ENCODE results near the gene HES3. TPM values are rescaled to one million over a fixed set of nuclear protein-coding genes. Genes with fewer than 3 reads are reported as not detected.

The HES3 gene
- total and polyA plus RNA-seq, 2 of the 4 experiments (the other 2 are of a cell fraction), result not detected

DNA sequence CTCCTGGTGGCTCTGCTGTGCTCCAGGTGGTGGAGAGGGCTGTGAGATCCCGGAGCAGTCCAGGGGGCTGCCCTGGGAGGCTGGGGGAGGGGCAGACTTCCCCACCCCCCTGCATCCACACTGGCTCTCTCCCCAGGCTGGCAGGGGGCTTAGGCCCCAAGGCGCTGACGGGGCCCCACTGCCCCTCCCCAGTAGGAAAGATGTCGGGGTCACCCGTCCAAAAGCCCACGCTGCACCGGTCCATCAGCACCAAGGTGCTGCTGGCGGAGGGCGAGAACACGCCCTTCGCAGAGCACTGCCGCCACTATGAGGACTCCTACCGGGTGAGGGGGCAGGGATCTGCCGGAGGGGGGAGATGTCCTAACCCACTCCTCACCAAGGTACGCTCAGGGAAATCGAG, 32.2 kb upstream of the HES3 start:
- Histone ChIP-seq H3K9ac (ENCODE audit: low read depth, low read length) (no peak overlapping the region), H3K4ac (ENCODE audit: low read depth, low read length) (no peak overlapping the region), H4K91ac (ENCODE audit: insufficient read depth, low read depth, low read length) (no peak overlapping the region), H3K79me1 (ENCODE audit: low read depth in 1 of 2, low read length in 2 of 2) (no peaks in the 10 kb centered on the region), H2AK5ac (ENCODE audit: low read depth, low read length) (no peak overlapping the region), H3K27ac (ENCODE audit: insufficient read depth, low read length) (no peak overlapping the region), H4K20me1 (ENCODE audit: insufficient read depth, low read length) (no peaks in the 10 kb centered on the region; the same call in 1 of the 2 replicates), H3K9me1 (ENCODE audit: insufficient read depth, low read length) (no peaks in the 10 kb centered on the region), H4K8ac (ENCODE audit: low read depth in 2 of 2, low read length in 2 of 2) (no peak overlapping the region), H3K14ac (replicated peaks; ENCODE audit: low read depth, low read length) (no peak overlapping the region), H2BK120ac (ENCODE audit: low read depth, low read length) (no peak overlapping the region), H2AFZ (replicated peaks; ENCODE audit: low read length, poor library complexity) (no peak overlapping the region), H3K4me2 (ENCODE audit: low read depth, low read length) (no peak overlapping the region), H3K4me3 (ENCODE audit: insufficient read depth, low read depth, low read length) (no peak overlapping the region), H2BK20ac (ENCODE audit: low read depth, low read length) (no peak overlapping the region), H3K18ac (ENCODE audit: low read depth, low read length) (no peak overlapping the region), H3K23ac (ENCODE audit: low read depth, low read length) (no peak overlapping the region), H3K4me1 (ENCODE audit: control insufficient read depth, insufficient read depth, low read length) (peaks cover 5% of the 10 kb centered on the region; the same call in 1 of the 2 replicates), H3K36me3 (ENCODE audit: control insufficient read depth, insufficient read depth, low read length) (no peaks in the 10 kb centered on the region), H3K27me3 (ENCODE audit: control insufficient read depth, insufficient read depth, low read length) (no peaks in the 10 kb centered on the region), H4K5ac (ENCODE audit: low read depth, low read length) (no peak overlapping the region), H2AK9ac (replicated peaks; ENCODE audit: low read depth, low read length, poor library complexity) (no peak overlapping the region), H3K9me3 (ENCODE audit: control insufficient read depth, insufficient read depth, low read length) (no peaks in the 10 kb centered on the region), H3K56ac (ENCODE audit: extremely low read depth, insufficient read depth, low read length) (no peak overlapping the region), H2BK15ac (ENCODE audit: low read depth, low read length) (no peak overlapping the region), H2BK5ac (ENCODE audit: low read depth, low read length, poor library complexity, severe bottlenecking) (no peak overlapping the region)
- ChIA-PET POLR2A (ENCODE audit: unreplicated experiment) (no interaction called here), CTCF (no interaction called here)
- TF ChIP-seq POLR2A (IDR thresholded peaks at IDR 0.05; ENCODE audit: low read depth, low read length) (no peak), RCOR1 (IDR thresholded peaks at IDR 0.05; ENCODE audit: insufficient replicate concordance, low read length) (no peak), CTCF (conservative IDR thresholded peaks at IDR 0.05; ENCODE audit: low read depth, low read length) (no peak), BHLHE40 (IDR thresholded peaks at IDR 0.05; ENCODE audit: low read depth, low read length) (no peak), CHD1 (IDR thresholded peaks at IDR 0.05; ENCODE audit: low read depth, low read length) (no peak), SMC3 (IDR thresholded peaks at IDR 0.05; ENCODE audit: low read depth, low read length) (no peak)
- TF ChIP-seq, protein P1, sequence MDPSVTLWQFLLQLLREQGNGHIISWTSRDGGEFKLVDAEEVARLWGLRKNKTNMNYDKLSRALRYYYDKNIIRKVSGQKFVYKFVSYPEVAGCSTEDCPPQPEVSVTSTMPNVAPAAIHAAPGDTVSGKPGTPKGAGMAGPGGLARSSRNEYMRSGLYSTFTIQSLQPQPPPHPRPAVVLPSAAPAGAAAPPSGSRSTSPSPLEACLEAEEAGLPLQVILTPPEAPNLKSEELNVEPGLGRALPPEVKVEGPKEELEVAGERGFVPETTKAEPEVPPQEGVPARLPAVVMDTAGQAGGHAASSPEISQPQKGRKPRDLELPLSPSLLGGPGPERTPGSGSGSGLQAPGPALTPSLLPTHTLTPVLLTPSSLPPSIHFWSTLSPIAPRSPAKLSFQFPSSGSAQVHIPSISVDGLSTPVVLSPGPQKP (IDR thresholded peaks at IDR 0.05; ENCODE audit: borderline replicate concordance, low read depth, low read length), result no peak
- DNase-seq, result no peak
- intact Hi-C loops (cut with micrococcal nuclease) (no loop called here), in situ Hi-C loops (cut with MboI; ENCODE audit: low sequenced_read_pairs) (no loop called here), dilution Hi-C loops (cut with HindIII; ENCODE audit: low sequenced_read_pairs, unreplicated experiment) (no loop called here)
- ATAC-seq (ENCODE audit: low read depth), result no peak
- 82% methylated on average over 2 of the region's 16 CpGs; no CpG with 5 or more reads in 1 of the 2 experiments for WGBS, 2 experiments (ENCODE audit: extremely low coverage in 2 of 2, insufficient read length in 1 of 2)
- BruUV-seq (replicated peaks), result no TSS peak

Data from IMR-90 (cell line).